Mucosa of stomach (tissue), 1 donor: ENCODE data around the gene IFT25.

ENCODE experiments used
- H3K27me3 ChIP-seq: one replicate; pipeline ENCODE4 v1.7.0; 2013; ENCODE audit warnings: mild to moderate bottlenecking, low read length; ENCODE audit not compliant: control insufficient read depth, insufficient read depth
- H3K36me3 ChIP-seq: one replicate; pipeline ENCODE4 v1.7.0; 2013; ENCODE audit warnings: low read length; ENCODE audit not compliant: control insufficient read depth, insufficient read depth
- H3K4me1 ChIP-seq: one replicate; pipeline ENCODE4 v1.7.0; 2013; ENCODE audit warnings: mild to moderate bottlenecking, low read length; ENCODE audit not compliant: control insufficient read depth, insufficient read depth
- H3K4me3 ChIP-seq: one replicate; pipeline ENCODE4 v1.7.0; 2013; ENCODE audit warnings: low read length
- H3K9ac ChIP-seq: one replicate; pipeline ENCODE4 v1.7.0; 2013; ENCODE audit warnings: mild to moderate bottlenecking, low read length, moderate library complexity
- H3K9me3 ChIP-seq: one replicate; pipeline ENCODE4 v1.7.0; 2013; ENCODE audit warnings: mild to moderate bottlenecking, low read length, moderate library complexity; ENCODE audit not compliant: control insufficient read depth
- donor health status: Pancreatic carcinoma.

IFT25 gene

DNA sequence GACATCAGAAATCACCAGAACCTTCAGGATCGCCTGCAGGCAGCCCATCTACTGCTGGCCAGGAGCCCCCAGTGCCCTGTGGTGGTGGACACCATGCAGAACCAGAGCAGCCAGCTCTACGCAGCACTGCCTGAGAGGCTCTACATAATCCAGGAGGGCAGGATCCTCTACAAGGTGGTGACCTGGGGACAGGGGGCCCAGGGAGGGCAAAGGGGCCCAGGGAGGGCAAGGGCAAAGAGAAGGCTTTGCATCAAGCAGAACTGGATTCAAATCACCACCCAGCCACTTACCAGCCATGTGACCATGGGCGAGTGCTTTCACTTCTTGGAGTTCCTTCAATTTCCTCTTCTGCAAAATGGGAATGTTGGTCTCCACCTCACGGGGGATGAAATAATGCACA is 39.4 kb downstream of the IFT25 start:
- peaks cover 15% of the 10 kb centered on the region for H3K4me1 ChIP-seq
- H3K36me3 ChIP-seq: no peaks in the 10 kb centered on the region
- no peaks in the 10 kb centered on the region for H3K27me3 ChIP-seq
- H3K9me3 ChIP-seq: no peaks in the 10 kb centered on the region
- no peak overlapping the region for H3K4me3 ChIP-seq
- no peak overlapping the region for H3K9ac ChIP-seq

DNA sequence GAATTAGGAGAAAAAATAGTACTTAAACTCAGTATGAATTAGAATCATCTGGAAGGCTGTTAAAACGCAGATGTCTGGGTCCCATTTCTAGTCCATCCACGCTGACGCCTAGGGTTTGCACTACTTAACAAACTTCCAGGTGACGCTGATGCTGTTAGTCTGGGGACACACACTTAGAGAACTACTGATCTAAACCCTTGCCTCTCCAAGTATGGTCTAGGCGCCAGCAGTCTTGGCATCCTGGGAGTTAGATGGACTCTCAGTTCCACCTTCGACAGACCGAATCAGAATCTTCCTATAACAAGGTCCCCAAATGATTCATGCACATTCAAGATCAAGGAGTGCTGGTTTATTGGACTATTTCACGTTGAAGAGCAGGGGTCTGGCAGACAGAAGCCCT is 40.0 kb downstream of the IFT25 start:
- no peaks in the 10 kb centered on the region for H3K36me3 ChIP-seq
- H3K4me1 ChIP-seq: peaks cover 15% of the 10 kb centered on the region
- no peaks in the 10 kb centered on the region for H3K9me3 ChIP-seq
- H3K27me3 ChIP-seq: no peaks in the 10 kb centered on the region
- H3K4me3 ChIP-seq: no peak overlapping the region
- no peak overlapping the region for H3K9ac ChIP-seq

DNA sequence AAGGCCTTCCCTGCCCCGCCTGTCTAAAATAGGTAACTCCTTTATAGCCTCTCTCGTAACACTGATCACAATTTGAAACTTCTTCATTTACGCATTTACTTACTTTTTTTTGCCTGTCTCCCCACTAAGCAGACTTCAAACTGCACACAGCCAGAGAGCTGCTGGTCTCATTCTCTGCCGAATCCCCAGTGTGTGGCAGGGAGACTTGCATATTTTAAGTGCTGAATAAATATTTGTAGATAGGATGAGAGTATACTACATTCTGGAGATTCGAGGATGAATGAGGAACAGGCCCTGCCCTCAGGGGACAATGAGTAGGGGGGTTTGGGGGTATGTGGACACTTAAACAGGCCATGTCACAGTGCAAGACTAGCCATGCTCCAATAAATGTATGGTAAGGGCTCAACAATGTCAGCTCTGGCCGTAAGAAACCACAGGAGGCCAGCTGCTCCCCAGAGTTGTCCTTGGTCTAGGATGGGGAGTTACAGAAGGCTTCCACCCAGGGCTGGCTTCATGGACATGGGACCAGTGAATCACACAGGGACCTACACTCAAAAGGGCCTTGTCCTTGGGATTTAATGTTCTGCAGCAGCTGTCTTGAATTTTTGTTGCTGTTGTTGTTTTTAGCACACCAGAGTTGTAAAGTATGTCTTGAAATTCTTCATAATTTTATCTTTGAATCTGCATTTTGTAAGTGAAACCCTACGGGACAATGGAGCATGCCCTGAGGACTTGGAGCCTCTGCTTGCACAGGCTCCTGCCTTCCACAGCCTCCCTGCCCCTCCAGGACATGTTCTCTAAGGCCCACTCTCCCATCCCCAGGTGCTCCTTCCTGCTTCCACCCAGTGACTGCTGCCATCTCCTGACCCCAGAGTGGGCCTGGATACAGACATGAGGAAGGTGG is 43.0 kb downstream of the IFT25 start:
- Histone ChIP-seq H3K9ac (no peak overlapping the region), H3K9me3 (no peaks in the 10 kb centered on the region), H3K4me1 (peaks cover 16% of the 10 kb centered on the region), H3K27me3 (no peaks in the 10 kb centered on the region), H3K4me3 (no peak overlapping the region), H3K36me3 (no peaks in the 10 kb centered on the region)

DNA sequence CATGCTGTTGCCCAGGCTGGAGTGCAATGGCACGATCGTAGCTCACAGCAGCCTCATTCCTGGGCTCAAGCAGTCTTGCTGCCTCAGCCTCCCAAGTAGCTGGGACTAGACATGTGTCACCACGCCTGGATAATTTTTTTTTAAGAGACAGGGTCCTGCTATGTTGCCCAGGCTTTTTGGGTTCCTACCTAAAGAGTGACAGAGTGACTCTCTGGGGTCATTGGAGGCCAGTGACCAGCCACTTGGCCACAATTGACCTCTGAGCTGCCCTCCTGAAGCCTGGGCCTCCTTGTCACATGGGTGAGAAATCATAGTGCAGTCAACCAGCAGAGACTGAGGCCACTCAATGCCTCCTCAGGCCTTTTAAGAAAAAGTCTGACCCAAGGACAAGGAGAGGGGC is 45.8 kb downstream of the IFT25 start:
- Histone ChIP-seq H3K4me3 (no peak overlapping the region), H3K9ac (no peak overlapping the region), H3K9me3 (no peaks in the 10 kb centered on the region), H3K36me3 (no peaks in the 10 kb centered on the region), H3K4me1 (peaks cover 10% of the 10 kb centered on the region), H3K27me3 (no peaks in the 10 kb centered on the region)

DNA sequence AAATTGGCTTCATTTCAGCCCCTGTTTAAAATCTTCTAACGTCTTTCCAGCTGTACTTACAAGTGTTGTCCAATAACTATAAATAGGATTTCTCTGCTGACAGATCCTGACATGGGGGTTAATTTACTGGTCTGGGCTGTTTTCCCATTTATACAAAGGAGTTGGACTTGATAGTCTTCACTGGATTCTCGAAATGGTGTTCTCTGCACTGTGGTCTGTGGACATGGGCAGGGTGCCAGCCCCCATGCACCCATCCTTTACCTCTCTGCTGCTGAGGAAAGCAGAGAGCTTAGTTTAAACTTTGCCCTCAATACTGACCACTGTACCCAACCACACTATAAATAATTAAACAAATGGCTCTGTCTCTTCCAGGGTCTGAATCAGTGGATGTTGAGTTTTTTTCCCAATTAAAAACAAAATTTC is 46.3 kb downstream of the IFT25 start:
- Histone ChIP-seq H3K9me3 (no peaks in the 10 kb centered on the region), H3K4me1 (peaks cover 10% of the 10 kb centered on the region), H3K4me3 (no peak overlapping the region), H3K27me3 (no peaks in the 10 kb centered on the region), H3K36me3 (no peaks in the 10 kb centered on the region), H3K9ac (no peak overlapping the region)

DNA sequence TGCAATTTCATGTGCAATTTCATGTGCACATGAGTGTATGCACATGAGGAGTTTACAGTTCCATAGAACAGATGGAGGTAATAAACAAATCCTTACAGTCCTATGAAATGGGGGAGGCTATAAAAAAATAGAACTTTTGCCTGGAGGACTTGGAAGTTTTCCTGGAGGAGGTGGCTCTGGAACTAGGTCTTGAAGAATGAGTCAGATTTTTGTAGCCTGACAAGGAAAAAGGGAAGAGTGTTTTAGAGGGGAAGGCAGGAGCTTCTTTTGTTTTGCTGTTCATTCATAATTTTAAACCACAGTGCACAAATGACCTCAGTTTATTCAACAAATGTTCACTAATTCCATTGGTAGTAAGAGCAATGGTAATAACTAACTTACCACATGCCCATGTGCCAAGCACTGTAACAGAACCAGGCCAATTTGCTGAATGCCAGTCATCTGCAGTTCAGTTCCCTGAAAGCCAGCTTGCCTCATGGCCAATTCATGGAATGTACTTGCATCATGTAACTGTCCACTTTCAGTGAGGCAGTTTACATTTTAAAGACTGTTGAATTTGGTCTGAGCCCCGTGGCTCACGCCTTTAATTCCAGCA is 48.8 kb downstream of the IFT25 start:
- Histone ChIP-seq H3K9ac (no peak overlapping the region), H3K27me3 (no peaks in the 10 kb centered on the region), H3K9me3 (no peaks in the 10 kb centered on the region), H3K4me3 (no peak overlapping the region), H3K36me3 (no peaks in the 10 kb centered on the region), H3K4me1 (peaks cover 10% of the 10 kb centered on the region)

DNA sequence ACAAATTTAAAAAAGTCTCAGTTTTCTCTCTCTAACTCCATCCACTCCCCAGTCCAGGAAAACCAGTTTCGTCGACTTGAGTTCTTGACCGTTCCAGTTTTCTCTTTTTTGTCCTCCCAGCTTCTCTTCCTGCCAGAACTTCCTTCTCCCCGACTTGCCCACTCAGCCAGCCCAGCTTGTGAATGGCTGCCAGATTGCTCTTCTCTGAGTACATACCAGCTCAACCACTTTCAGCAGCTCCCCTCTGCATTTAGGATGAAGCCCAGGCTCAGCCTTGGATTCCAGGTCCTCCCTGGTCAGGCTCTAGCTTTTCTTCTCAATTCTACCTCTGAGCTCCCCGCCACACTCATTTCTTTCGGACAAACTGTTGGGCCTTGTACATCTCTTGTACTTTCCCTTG is 50.1 kb downstream of the IFT25 start:
- no peaks in the 10 kb centered on the region for H3K36me3 ChIP-seq
- H3K4me3 ChIP-seq: no peak overlapping the region
- peaks cover 13% of the 10 kb centered on the region for H3K4me1 ChIP-seq
- H3K27me3 ChIP-seq: no peaks in the 10 kb centered on the region
- no peak overlapping the region for H3K9ac ChIP-seq
- H3K9me3 ChIP-seq: no peaks in the 10 kb centered on the region

DNA sequence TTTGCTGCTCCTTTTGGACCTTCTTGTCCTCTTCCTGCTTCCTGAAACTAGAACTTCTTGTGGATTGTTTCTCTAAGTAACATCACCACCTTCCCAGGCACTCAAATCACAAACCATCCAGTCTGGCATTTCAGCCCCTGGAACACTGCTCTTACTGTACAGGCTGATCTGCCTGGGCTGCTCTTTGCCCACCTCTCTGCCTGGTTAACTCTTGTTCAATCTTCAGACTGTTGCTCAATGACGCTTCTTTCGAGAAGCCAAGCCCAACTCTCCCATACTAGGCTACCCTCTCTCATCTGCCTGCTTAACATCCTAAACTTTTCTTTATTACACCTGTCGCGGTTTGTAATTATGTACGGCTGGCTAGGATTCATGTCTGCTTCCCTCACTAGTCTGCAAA is 50.9 kb downstream of the IFT25 start:
- Histone ChIP-seq H3K27me3 (no peaks in the 10 kb centered on the region), H3K4me1 (peaks cover 13% of the 10 kb centered on the region), H3K9ac (no peak overlapping the region), H3K4me3 (no peak overlapping the region), H3K36me3 (no peaks in the 10 kb centered on the region), H3K9me3 (no peaks in the 10 kb centered on the region)

DNA sequence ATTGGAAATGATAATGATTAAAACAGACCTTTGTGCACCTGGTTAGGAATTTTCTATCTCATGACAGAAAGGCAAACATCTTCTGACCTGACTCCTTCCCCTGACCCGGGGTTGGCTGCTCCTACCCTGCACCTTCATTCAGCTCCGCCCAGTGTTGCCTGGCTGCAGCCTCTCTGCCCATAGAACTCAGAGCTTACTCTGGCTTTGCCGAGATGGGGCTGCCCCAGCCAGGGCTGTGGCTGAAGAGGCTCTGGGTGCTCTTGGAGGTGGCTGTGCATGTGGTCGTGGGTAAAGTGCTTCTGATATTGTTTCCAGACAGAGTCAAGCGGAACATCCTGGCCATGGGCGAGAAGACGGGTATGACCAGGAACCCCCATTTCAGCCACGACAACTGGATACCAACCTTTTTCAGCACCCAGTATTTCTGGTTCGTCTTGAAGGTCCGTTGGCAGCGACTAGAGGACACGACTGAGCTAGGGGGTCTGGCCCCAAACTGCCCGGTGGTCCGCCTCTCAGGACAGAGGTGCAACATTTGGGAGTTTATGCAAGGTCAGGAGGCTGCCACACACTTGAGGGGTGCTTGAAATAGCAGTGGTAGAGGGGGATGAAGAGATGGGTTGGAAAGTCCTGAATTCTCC is 51.4 kb downstream of the IFT25 start, which contains the start of gene DIO1:
Gene DIO1 (plus strand): TSS at position 189 of the 638 bp plus-strand sequence. CDS start 24 bp downstream, at position 213.
- Histone ChIP-seq H3K36me3 (no peaks in the 10 kb centered on the region), H3K9ac (no peak within 1 kb of the TSS), H3K4me3 (no peak within 1 kb of the TSS), H3K9me3 (no peaks in the 10 kb centered on the region), H3K4me1 (peaks cover 9% of the 10 kb centered on the region), H3K27me3 (no peaks in the 10 kb centered on the region)

DNA sequence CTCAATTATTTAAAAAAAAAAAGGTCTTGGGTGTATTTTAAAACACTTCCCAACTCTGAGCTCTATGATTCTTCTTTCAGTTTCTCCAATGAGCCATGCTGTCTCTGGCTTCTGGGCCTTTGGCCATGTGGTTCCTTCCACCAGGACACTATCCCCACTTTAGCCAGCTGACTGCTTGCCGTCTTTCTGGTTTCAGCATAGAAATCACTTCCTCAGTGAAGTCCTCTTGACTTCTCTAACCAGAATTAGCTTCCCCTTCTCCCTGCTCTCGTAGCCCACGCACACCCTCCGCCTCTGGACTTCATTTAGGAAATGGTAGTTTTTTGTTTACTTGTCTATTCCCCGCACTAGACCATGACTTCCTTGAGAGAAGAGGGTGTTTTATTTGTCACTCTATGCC is 52.6 kb downstream of the IFT25 start:
- Histone ChIP-seq H3K9me3 (no peaks in the 10 kb centered on the region), H3K27me3 (no peaks in the 10 kb centered on the region), H3K4me3 (no peak overlapping the region), H3K4me1 (peaks cover 5% of the 10 kb centered on the region), H3K36me3 (no peaks in the 10 kb centered on the region), H3K9ac (no peak overlapping the region)

DNA sequence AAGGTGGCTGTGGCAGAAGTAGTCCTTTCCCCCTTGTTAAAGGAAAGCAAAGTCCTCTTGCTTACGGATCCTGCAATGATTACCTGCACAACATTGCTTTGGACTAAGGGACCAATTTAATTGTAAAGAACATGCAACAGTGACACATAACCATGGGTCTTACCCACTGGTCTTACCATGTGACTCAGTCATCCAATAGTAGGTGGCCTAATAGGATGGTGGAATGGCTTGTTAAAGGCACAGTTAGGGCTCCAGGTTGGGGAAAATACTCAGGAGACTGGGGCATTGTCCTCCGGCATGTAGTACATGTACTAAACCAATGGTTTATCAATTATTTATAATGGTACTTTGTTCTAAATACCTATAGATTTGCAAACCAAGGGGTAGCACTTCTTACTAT is 53.8 kb downstream of the IFT25 start:
- Histone ChIP-seq H3K9ac (no peak overlapping the region), H3K9me3 (no peaks in the 10 kb centered on the region), H3K36me3 (no peaks in the 10 kb centered on the region), H3K4me1 (peaks cover 5% of the 10 kb centered on the region), H3K27me3 (no peaks in the 10 kb centered on the region), H3K4me3 (no peak overlapping the region)

DNA sequence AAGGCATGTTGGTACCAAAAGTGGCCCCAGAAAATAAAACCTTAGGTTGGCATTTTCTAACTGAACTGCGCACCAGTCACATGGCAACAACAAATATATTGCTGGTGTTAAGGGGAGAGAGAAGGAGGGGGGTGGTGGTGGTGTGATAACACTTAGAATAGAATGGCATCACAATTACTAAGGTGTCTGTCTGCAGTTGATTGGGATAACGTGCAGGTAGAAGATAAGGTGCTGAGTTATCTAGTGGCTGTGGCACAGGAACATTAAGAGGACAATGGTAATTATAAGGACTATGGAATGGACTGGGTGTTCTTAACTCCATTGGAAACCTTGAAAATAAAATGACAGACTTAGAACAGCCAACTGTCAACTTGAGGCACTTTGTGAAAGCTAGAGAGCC is 54.5 kb downstream of the IFT25 start:
- H3K27me3 ChIP-seq: no peaks in the 10 kb centered on the region
- no peak overlapping the region for H3K4me3 ChIP-seq
- H3K36me3 ChIP-seq: no peaks in the 10 kb centered on the region
- no peak overlapping the region for H3K9ac ChIP-seq
- H3K9me3 ChIP-seq: no peaks in the 10 kb centered on the region
- peaks cover 5% of the 10 kb centered on the region for H3K4me1 ChIP-seq
